ENCODE results near the gene SH3D19.

- TF ChIP-seq TEAD4 (IDR thresholded peaks at IDR 0.05), result no peak
- TF ChIP-seq REST (IDR thresholded peaks at IDR 0.05; ENCODE audit: low read depth), result no peak
- no peak for TF ChIP-seq ZBTB7A (IDR thresholded peaks at IDR 0.05; ENCODE audit: low read depth)
- no peak for TF ChIP-seq EP300 (IDR thresholded peaks at IDR 0.05; ENCODE audit: borderline replicate concordance)
- TF ChIP-seq RAD21 (IDR thresholded peaks at IDR 0.05; ENCODE audit: low read depth), result no peak
- no peak for TF ChIP-seq EGR1 (IDR thresholded peaks at IDR 0.05)
- no peak for TF ChIP-seq YY1 (IDR thresholded peaks at IDR 0.05; ENCODE audit: low read depth)
- TF ChIP-seq TAF1 (IDR thresholded peaks at IDR 0.05; ENCODE audit: low read depth), result no peak
- TF ChIP-seq CEBPB (IDR thresholded peaks at IDR 0.05), result no peak
- TF ChIP-seq USF1 (IDR thresholded peaks at IDR 0.05), result no peak
- no peak for TF ChIP-seq FOXM1 (IDR thresholded peaks at IDR 0.05; ENCODE audit: borderline replicate concordance, low read depth)
- TF ChIP-seq MAX (IDR thresholded peaks at IDR 0.05), result no peak
- no peak for TF ChIP-seq CREB1 (IDR thresholded peaks at IDR 0.05; ENCODE audit: low read depth)
These were observed 106.3 kb downstream of the SH3D19 start for GRCh38 chr4:151219091-151219490.

All from Ishikawa (cell line).